ENCODE data around the gene RPAP3. TPM values are rescaled to one million over a fixed set of nuclear protein-coding genes. Genes with fewer than 3 reads are reported as not detected.

RPAP3 gene
- total and polyA plus RNA-seq, 9 of the 15 experiments (the other 6 are each of a cell fraction or from before 2014, with no cell fraction given) = 40.0 to 92.1 (median 54.1) TPM

- TF ChIP-seq AFF4 (CRISPR knock-in tag; IDR thresholded peaks at IDR 0.05) (no peak), BRD4 (IDR thresholded peaks at IDR 0.05) (no peak), ZKSCAN1 (IDR thresholded peaks at IDR 0.05; ENCODE audit: low read depth, low read length) (0 out of 2 replicates have a peak, but pooled peaks have one; percentile 22), E2F4 (CRISPR knock-in tag; IDR thresholded peaks at IDR 0.05; ENCODE audit: low read depth) (no peak), ZBTB12 (CRISPR knock-in tag; IDR thresholded peaks at IDR 0.05) (peak; percentile 23; the same call in 1 of the 2 replicates), ZNF133 (CRISPR knock-in tag; IDR thresholded peaks at IDR 0.05) (no peak), ZSCAN32 (CRISPR knock-in tag; IDR thresholded peaks at IDR 0.05) (no peak), NCOA6 (IDR thresholded peaks at IDR 0.05) (no peak), SFPQ (IDR thresholded peaks at IDR 0.05; ENCODE audit: low read depth, low read length) (no peak), ZNF146 (CRISPR knock-in tag; IDR thresholded peaks at IDR 0.05; ENCODE audit: unreplicated experiment) (no peak), CC2D1A (IDR thresholded peaks at IDR 0.05) (no peak), TBP (optimal IDR thresholded peaks at IDR 0.05; ENCODE audit: low read depth, low read length) (peak; percentile 89), TEAD2 (tag; IDR thresholded peaks at IDR 0.05) (no peak), HMG20B (CRISPR knock-in tag; IDR thresholded peaks at IDR 0.05) (no peak), HMG20A (CRISPR knock-in tag; conservative IDR thresholded peaks at IDR 0.05) (no peak)
Observed at GRCh38 chr12:47705566-47706425, at the start of gene RPAP3 (continued).

All from K562 (cell line).